Adrenal gland (tissue), 5 donors: Measurements from ENCODE around the gene COMMD1.

Source experiments
- POLR2A ChIP-seq, 2 donors: fragments of 450-650 bp; IDR thresholded peaks; one replicate each; pipeline ENCODE4 v1.6.1; 2017; ENCODE audit warnings: antibody characterized with exemption in 2 of 2, mild to moderate bottlenecking in 2 of 2, moderate library complexity in 1 of 2
- TF ChIP-seq, protein P1 (sequence below), 6 experiments: fragments of 450-650 bp in 4 of 6; fragments of 200-600 bp in 2 of 6; sonication (generic) in 1 of 6; IDR thresholded peaks; 1 replicate in 5 of 6; 2 replicates in 1 of 6; pipeline versions ENCODE4 v1.5.1 to v1.8.0; 2016 to 2021; ENCODE audit warnings: antibody characterized with exemption in 6 of 6, mild to moderate bottlenecking in 2 of 6, moderate library complexity in 1 of 6
- donor health status: DM: no; HTN: no; CAD: no.

DNA sequence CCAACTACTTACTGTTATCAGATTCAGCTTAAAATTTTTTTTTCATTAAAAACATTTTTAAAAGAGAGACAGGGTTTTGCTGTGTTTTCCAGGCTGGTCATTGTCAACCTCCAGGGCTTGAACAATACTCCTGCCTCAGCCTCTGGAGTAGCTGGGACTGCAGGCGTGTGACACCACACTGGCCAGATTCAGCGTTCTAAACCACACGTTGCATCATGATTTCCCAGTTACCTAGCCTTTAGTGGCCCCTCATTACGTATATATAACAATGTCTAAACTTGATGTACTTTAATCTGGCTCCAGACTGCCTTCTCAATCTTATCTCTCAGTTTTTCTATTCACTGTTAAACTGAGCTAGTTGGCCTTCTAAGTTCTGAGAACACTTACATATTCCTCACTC lies 89.6 kb downstream of the COMMD1 start:
- TF ChIP-seq, protein P1, sequence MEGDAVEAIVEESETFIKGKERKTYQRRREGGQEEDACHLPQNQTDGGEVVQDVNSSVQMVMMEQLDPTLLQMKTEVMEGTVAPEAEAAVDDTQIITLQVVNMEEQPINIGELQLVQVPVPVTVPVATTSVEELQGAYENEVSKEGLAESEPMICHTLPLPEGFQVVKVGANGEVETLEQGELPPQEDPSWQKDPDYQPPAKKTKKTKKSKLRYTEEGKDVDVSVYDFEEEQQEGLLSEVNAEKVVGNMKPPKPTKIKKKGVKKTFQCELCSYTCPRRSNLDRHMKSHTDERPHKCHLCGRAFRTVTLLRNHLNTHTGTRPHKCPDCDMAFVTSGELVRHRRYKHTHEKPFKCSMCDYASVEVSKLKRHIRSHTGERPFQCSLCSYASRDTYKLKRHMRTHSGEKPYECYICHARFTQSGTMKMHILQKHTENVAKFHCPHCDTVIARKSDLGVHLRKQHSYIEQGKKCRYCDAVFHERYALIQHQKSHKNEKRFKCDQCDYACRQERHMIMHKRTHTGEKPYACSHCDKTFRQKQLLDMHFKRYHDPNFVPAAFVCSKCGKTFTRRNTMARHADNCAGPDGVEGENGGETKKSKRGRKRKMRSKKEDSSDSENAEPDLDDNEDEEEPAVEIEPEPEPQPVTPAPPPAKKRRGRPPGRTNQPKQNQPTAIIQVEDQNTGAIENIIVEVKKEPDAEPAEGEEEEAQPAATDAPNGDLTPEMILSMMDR (IDR thresholded peaks at IDR 0.05), result no peak
- TF ChIP-seq POLR2A (IDR thresholded peaks at IDR 0.05), result no peak
